Psoas muscle (tissue), 8 donors: Measurements from ENCODE around the gene SDCCAG8. TPM values are rescaled to one million over a fixed set of nuclear protein-coding genes. Genes with fewer than 3 reads are reported as not detected.

ENCODE experiments used
- ATAC-seq, 4 donors: fragments of 200-7000 bp; cut with Tn5 transposase; one replicate each; pipeline ENCODE4 v1.9.1; 2020; ENCODE audit warnings: moderate library complexity in 3 of 4, mild to moderate bottlenecking in 2 of 4
- DNase-seq, 2 donors: peaks; one replicate each; pipeline ENCODE4 v3.0.0-alpha.2; 2020
- H3K27ac ChIP-seq: fragments of 200-600 bp; one replicate; pipeline ENCODE4 v1.8.0; 2022
- H3K27me3 ChIP-seq, 3 donors: fragments of 200-600 bp in 1 of 3; one replicate each; pipeline versions ENCODE4 v1.6.1 to v1.8.0; 2013 to 2022; ENCODE audit warnings: low read length in 2 of 3, mild to moderate bottlenecking in 2 of 3, moderate library complexity in 1 of 3; ENCODE audit not compliant: insufficient read depth in 3 of 3
- H3K36me3 ChIP-seq, 2 donors: fragments of 200-600 bp in 1 of 2; one replicate each; pipeline versions ENCODE4 v1.6.1 to v1.8.0; 2013 to 2022; ENCODE audit warnings: low read depth in 1 of 2, mild to moderate bottlenecking in 1 of 2, moderate library complexity in 1 of 2; ENCODE audit not compliant: insufficient read depth in 1 of 2
- H3K4me1 ChIP-seq: fragments of 200-600 bp; one replicate; pipeline ENCODE4 v1.8.0; 2022
- H3K4me3 ChIP-seq: fragments of 200-600 bp; one replicate; pipeline ENCODE4 v1.8.0; 2022; ENCODE audit warnings: mild to moderate bottlenecking
- H3K9me3 ChIP-seq: fragments of 200-600 bp; one replicate; pipeline ENCODE4 v1.8.0; 2022
- CTCF ChIP-seq: fragments of 200-600 bp; IDR thresholded peaks from one replicate; pipeline ENCODE4 v1.8.0; 2022; ENCODE audit warnings: antibody characterized with exemption
- WGBS, 3 donors: extraction: QIAGEN DNeasy Blood & Tissue Kit; methylation state at CpG; one replicate each; pipeline versions ENCODE4 v1.1.6 to v1.1.7; 2013; 5-methylcytosine and 5-hydroxymethylcytosine counted together
- intact Hi-C, 2 donors: fragments of 100-400 bp; cut with DNase I; formaldehyde crosslinking; loops; one replicate each; pipeline versions ENCODE4 v1.11.0 to v1.14.2; 2022
- polyA plus RNA-seq, 3 donors: library from polyadenylated mRNA; stranded (reverse); fragments of 200-250 nt; gene quantifications; one replicate each; pipeline ENCODE4 v1.2.3, GENCODE V29; 2013
- total RNA-seq, 4 donors: library from RNA; stranded (reverse); fragmentation: NEBNext Ultra II Directional in 2 of 4; extraction: Animal tissue kit (Norgen Biotek cat#: 25700) in 2 of 4; gene quantifications; one replicate each; pipeline versions ENCODE4 v1.2.1 to v1.2.4, GENCODE V29; 2021 to 2023
- donor health status: healthy with polysubstance abuse.
- donor health status: DM: no; HTN: no; CAD: no; lungs with moderate emphysema.
- donor health status: Bipolar disorder and iron deficiency.
- donor health status: healthy.
- donor health status: DM: yes; HTN: yes; CAD: no.
- donor health status: DM: no; HTN: no; CAD: no.
- donor health status: DM: no; HTN: no; CAD: no.
- donor health status: DM: yes; HTN: yes; CAD: no.

Gene SDCCAG8
- total and polyA plus RNA-seq, 7 donors, result 6.4 to 27.6 (median 20.9) TPM

GRCh38 chr1:243431591-243431990 is 175.8 kb downstream of the SDCCAG8 start:
- H3K27me3 ChIP-seq, result no peaks in the 10 kb centered on the region
- H3K4me3 ChIP-seq, result no peak overlapping the region
- intact Hi-C loops, result no loop called here
- no peaks in the 10 kb centered on the region for H3K9me3 ChIP-seq
- DNase-seq (no peak), ATAC-seq (no peak)
- no peak overlapping the region for H3K27ac ChIP-seq
- peaks cover 0 to 17% of the 10 kb centered on the region in 2 donors for H3K36me3 ChIP-seq
- no peaks in the 10 kb centered on the region for H3K4me1 ChIP-seq
- 79 to 91% (median 89%) methylated on average over 5 of the region's 5 CpGs for WGBS, 3 donors
- no peak for TF ChIP-seq CTCF

- Histone ChIP-seq H3K4me1 (no peaks in the 10 kb centered on the region), H3K27me3 (no peaks in the 10 kb centered on the region), H3K4me3 (no peak overlapping the region), H3K9me3 (no peaks in the 10 kb centered on the region), H3K36me3 (peaks cover 0 to 11% of the 10 kb centered on the region in 2 donors), H3K27ac (no peak overlapping the region)
- WGBS, 3 donors, result 79 to 98% (median 93%) methylated on average over 3 of the region's 3 CpGs
- no peak for TF ChIP-seq CTCF
- DNase-seq (no peak), ATAC-seq (no peak)
- intact Hi-C loops, result no loop called here
These were observed 176.3 kb downstream of the SDCCAG8 start for GRCh38 chr1:243432136-243432535.

- intact Hi-C loops, result no loop called here
- H3K27me3 ChIP-seq, result no peaks in the 10 kb centered on the region
- no peaks in the 10 kb centered on the region for H3K9me3 ChIP-seq
- ATAC-seq (no peak), DNase-seq (no peak)
- no peak overlapping the region for H3K27ac ChIP-seq
- no peak overlapping the region for H3K4me3 ChIP-seq
- WGBS, 3 donors, result 90 to 96% (median 93%) methylated on average over 8 of the region's 8 CpGs
- peaks cover 0 to 2% of the 10 kb centered on the region in 2 donors for H3K36me3 ChIP-seq
- TF ChIP-seq CTCF, result no peak
- no peaks in the 10 kb centered on the region for H3K4me1 ChIP-seq
These were observed 178.0 kb downstream of the SDCCAG8 start for GRCh38 chr1:243433737-243434370.

- intact Hi-C loops, result no loop called here
- ATAC-seq, result no peak
- H3K27me3 ChIP-seq, result no peaks in the 10 kb centered on the region
- no peak overlapping the region for H3K4me3 ChIP-seq
- no peak for TF ChIP-seq CTCF
- H3K27ac ChIP-seq, result no peak overlapping the region
- no peak for DNase-seq
- no peaks in the 10 kb centered on the region for H3K36me3 ChIP-seq
- 81 to 87% (median 86%) methylated on average over 2 of the region's 2 CpGs for WGBS, 3 donors
- no peaks in the 10 kb centered on the region for H3K4me1 ChIP-seq
- H3K9me3 ChIP-seq, result no peaks in the 10 kb centered on the region
These were observed 178.8 kb downstream of the SDCCAG8 start for GRCh38 chr1:243434594-243434993.

- DNase-seq (no peak), ATAC-seq (no peak)
- no peaks in the 10 kb centered on the region for H3K4me1 ChIP-seq
- no peak overlapping the region for H3K4me3 ChIP-seq
- 95 to 98% (median 98%) methylated on average over 3 of the region's 3 CpGs for WGBS, 3 donors
- no peak overlapping the region for H3K27ac ChIP-seq
- no peaks in the 10 kb centered on the region for H3K27me3 ChIP-seq
- no peaks in the 10 kb centered on the region for H3K9me3 ChIP-seq
- no peaks in the 10 kb centered on the region for H3K36me3 ChIP-seq
- intact Hi-C loops, result no loop called here
- TF ChIP-seq CTCF, result no peak
These were observed 180.0 kb downstream of the SDCCAG8 start for GRCh38 chr1:243435836-243436235.
